Naive thymus-derived CD4-positive, alpha-beta T cell (primary cell): ENCODE measurements around the gene PITPNC1. TPM values are rescaled to one million over a fixed set of nuclear protein-coding genes. Genes with fewer than 3 reads are reported as not detected.
"Not testable (repeated sequence)": the region's sequence is repeated elsewhere in the genome, so short reads cannot be mapped to it uniquely, and the experiment has no call there.

Experiments used
- ATAC-seq: fragments of 150-1000 bp; cut with Tn5 transposase; 2 replicates; pipeline ENCODE4 v1.10.0; 2021; ENCODE audit warnings: mild to moderate bottlenecking, moderate library complexity
- CTCF ChIA-PET: fragments of 350-600 bp; sonication (Branson Sonifier 250); formaldehyde crosslinking; loops from one replicate; lab custom pipeline; 2021; ENCODE audit warnings: antibody characterized with exemption; lab: Charles Lee
- POLR2A ChIA-PET: fragments of 350-600 bp; sonication (Branson Sonifier 250); formaldehyde crosslinking; loops from one replicate; lab custom pipeline; 2021; ENCODE audit warnings: antibody characterized with exemption, inconsistent platforms; lab: Charles Lee
- DNase-seq, 9 donors: peaks; one replicate each; pipeline versions ENCODE4 v3.0.0 to v3.0.0-alpha.2; 2020 to 2022; ENCODE audit warnings: mixed read lengths in 1 of 9
- H3K27ac ChIP-seq: one replicate; pipeline ENCODE4 v1.7.0; 2013; ENCODE audit warnings: mild to moderate bottlenecking, low read depth, low read length, moderate library complexity
- H3K27me3 ChIP-seq, 2 donors: one replicate each; pipeline ENCODE4 v1.7.0; 2013; ENCODE audit warnings: low read length in 2 of 2, mild to moderate bottlenecking in 2 of 2, moderate library complexity in 2 of 2; ENCODE audit not compliant: control insufficient read depth in 2 of 2, insufficient read depth in 2 of 2
- H3K36me3 ChIP-seq, 3 experiments: 1 replicate in 2 of 3; 2 replicates in 1 of 3; pipeline ENCODE4 v1.7.0; 2013; ENCODE audit warnings: low read length in 3 of 3, mild to moderate bottlenecking in 3 of 3, moderate library complexity in 1 of 3; ENCODE audit not compliant: insufficient read depth in 3 of 3, control insufficient read depth in 2 of 3
- H3K4me1 ChIP-seq, 2 donors: one replicate each; pipeline ENCODE4 v1.7.0; 2013; ENCODE audit warnings: low read length in 2 of 2, mild to moderate bottlenecking in 2 of 2, moderate library complexity in 1 of 2; ENCODE audit not compliant: control insufficient read depth in 2 of 2, insufficient read depth in 2 of 2
- H3K4me3 ChIP-seq: 2 replicates; pipeline ENCODE4 v1.7.0; 2013; ENCODE audit warnings: mild to moderate bottlenecking, low read length
- H3K9me3 ChIP-seq, 3 experiments: 1 replicate in 2 of 3; 2 replicates in 1 of 3; pipeline ENCODE4 v1.7.0; 2013; ENCODE audit warnings: low read length in 3 of 3; ENCODE audit not compliant: control insufficient read depth in 2 of 3
- H3K27ac Mint-ChIP-seq, 9 donors: one replicate each; pipeline ENCODE4 v1.8.0; 2020 to 2022; ENCODE audit warnings: mixed read lengths in 9 of 9, mild to moderate bottlenecking in 8 of 9, moderate library complexity in 5 of 9, inconsistent platforms in 2 of 9
- H3K27me3 Mint-ChIP-seq, 5 donors: one replicate each; pipeline ENCODE4 v1.8.0; 2021 to 2022; ENCODE audit warnings: mixed read lengths in 5 of 5, mild to moderate bottlenecking in 1 of 5
- H3K36me3 Mint-ChIP-seq, 5 donors: one replicate each; pipeline ENCODE4 v1.8.0; 2020 to 2022; ENCODE audit warnings: mixed read lengths in 5 of 5, mild to moderate bottlenecking in 3 of 5, inconsistent platforms in 1 of 5
- H3K4me1 Mint-ChIP-seq, 7 donors: one replicate each; pipeline ENCODE4 v1.8.0; 2020 to 2022; ENCODE audit warnings: mixed read lengths in 7 of 7, mild to moderate bottlenecking in 3 of 7, inconsistent platforms in 1 of 7
- H3K4me3 Mint-ChIP-seq, 10 donors: one replicate each; pipeline ENCODE4 v1.8.0; 2020 to 2022; ENCODE audit warnings: mild to moderate bottlenecking in 10 of 10, mixed read lengths in 10 of 10, moderate library complexity in 6 of 10, inconsistent platforms in 2 of 10
- H3K9me3 Mint-ChIP-seq, 11 donors: one replicate each; pipeline ENCODE4 v1.8.0; 2020 to 2022; ENCODE audit warnings: mixed read lengths in 11 of 11, mild to moderate bottlenecking in 4 of 11, inconsistent platforms in 1 of 11, moderate library complexity in 1 of 11
- intact Hi-C, 2 donors: fragments of 100-400 bp; cut with micrococcal nuclease; formaldehyde crosslinking; loops; one replicate each; pipeline ENCODE4 v1.15.1; 2023
- polyA plus RNA-seq, 2 donors: library from polyadenylated mRNA; unstranded; fragments of 300-500 nt; fragmentation: Illumina TruSeq; gene quantifications; one replicate each; pipeline ENCODE4 v1.2.3, GENCODE V29; 2021
- total RNA-seq, 6 experiments: library from RNA in 5 of 6; stranded (reverse) in 5 of 6; gene quantifications; 1 replicate in 5 of 6; 2 replicates in 1 of 6; pipeline ENCODE4 v1.2.3 and lab custom pipeline; 2021 to 2026

The PITPNC1 gene
- total and polyA plus RNA-seq, 7 experiments from 2014 or later, result 53.1 to 148 (median 102) TPM

- H3K4me3 Mint-ChIP-seq, result no peak overlapping the region
- H3K36me3 ChIP-seq, result peaks cover 0 to 60% (median 7%) of the 10 kb centered on the region in 3 experiments
- H3K4me1 Mint-ChIP-seq, result peaks cover 0 to 12% (median 6%) of the 10 kb centered on the region in 7 donors
- no peaks in the 10 kb centered on the region for H3K4me1 ChIP-seq
- no peaks in the 10 kb centered on the region for H3K9me3 ChIP-seq
- CTCF ChIA-PET, result no interaction called here
- H3K4me3 ChIP-seq, result no peak overlapping the region
- no peaks in the 10 kb centered on the region for H3K27me3 Mint-ChIP-seq
- ATAC-seq (no peak), DNase-seq (no peak)
- no peaks in the 10 kb centered on the region for H3K27me3 ChIP-seq
- H3K9me3 Mint-ChIP-seq, result no peaks in the 10 kb centered on the region
- intact Hi-C loops, result no loop called here
- H3K27ac ChIP-seq, result no peak overlapping the region
- H3K36me3 Mint-ChIP-seq, result peaks cover 0 to 38% (median 10%) of the 10 kb centered on the region in 5 donors
- H3K27ac Mint-ChIP-seq, result peak overlapping the region in 6 of 9 donors; percentile 4 to 83 (median 64)
- POLR2A ChIA-PET, result no interaction called here
These were observed 261.8 kb downstream of the PITPNC1 start for GRCh38 chr17:67638871-67639270.

DNA sequence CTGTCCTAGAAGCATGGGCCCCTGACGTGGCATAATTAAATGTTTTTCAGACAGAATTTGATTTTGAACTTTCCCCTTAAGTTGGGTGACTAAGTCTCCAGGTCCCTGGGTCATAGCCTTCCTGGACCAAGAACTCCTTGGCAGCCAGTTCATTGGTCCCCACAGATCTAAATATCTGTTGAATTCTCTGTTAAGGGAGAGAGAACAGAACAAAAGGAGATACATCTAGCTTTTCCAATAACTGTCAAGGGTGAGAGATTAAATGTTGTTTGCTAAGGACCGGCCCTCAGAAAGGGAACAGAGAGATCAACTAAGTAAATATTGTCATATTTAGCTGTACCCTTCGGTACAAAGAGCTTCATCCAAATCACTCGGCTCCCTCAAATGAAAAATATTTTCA, 262.5 kb downstream of the PITPNC1 start:
- no peaks in the 10 kb centered on the region for H3K27me3 Mint-ChIP-seq
- H3K4me1 Mint-ChIP-seq, result peaks cover 0 to 8% (median 4%) of the 10 kb centered on the region in 7 donors
- no peak for DNase-seq
- H3K9me3 Mint-ChIP-seq, result no peaks in the 10 kb centered on the region
- H3K4me3 ChIP-seq, result no peak overlapping the region
- no peaks in the 10 kb centered on the region for H3K4me1 ChIP-seq
- ATAC-seq, result no peak
- ChIA-PET CTCF (no interaction called here), POLR2A (no interaction called here)
- H3K9me3 ChIP-seq, result no peaks in the 10 kb centered on the region
- peaks cover 0 to 36% (median 6%) of the 10 kb centered on the region in 5 donors for H3K36me3 Mint-ChIP-seq
- peak overlapping the region in 2 of 9 donors; percentile 6 to 36 for H3K27ac Mint-ChIP-seq
- no peak overlapping the region for H3K27ac ChIP-seq
- H3K27me3 ChIP-seq, result no peaks in the 10 kb centered on the region
- no peak overlapping the region for H3K4me3 Mint-ChIP-seq
- H3K36me3 ChIP-seq, result peaks cover 2 to 56% (median 7%) of the 10 kb centered on the region in 3 experiments
- intact Hi-C loops, result no loop called here

DNA sequence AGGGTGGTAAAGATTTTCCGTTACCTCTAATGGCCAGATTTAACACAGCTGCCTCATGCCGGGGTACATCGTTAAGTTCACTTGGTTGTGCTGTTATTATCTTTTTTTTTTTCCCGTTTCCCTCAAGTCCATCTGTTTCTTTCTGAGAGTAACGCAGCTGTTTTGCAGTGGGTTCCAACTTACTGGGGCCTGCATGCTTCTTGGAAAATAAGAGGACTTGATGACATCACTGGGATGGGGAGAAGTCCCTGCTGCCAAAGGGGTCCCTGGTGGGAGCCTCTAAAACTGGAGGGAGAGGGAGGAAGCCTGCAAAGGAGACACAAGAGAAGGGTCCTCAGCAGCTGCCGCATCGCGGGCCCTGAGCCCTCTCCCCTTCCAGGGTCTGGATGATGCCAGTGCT, 262.9 kb downstream of the PITPNC1 start:
- Mint-ChIP-seq H3K9me3 (no peaks in the 10 kb centered on the region), H3K36me3 (peaks cover 0 to 36% (median 6%) of the 10 kb centered on the region in 5 donors), H3K27me3 (no peaks in the 10 kb centered on the region), H3K4me3 (no peak overlapping the region), H3K4me1 (peaks cover 0 to 7% (median 4%) of the 10 kb centered on the region in 7 donors), H3K27ac (no peak overlapping the region)
- Histone ChIP-seq H3K27ac (no peak overlapping the region), H3K9me3 (no peaks in the 10 kb centered on the region), H3K36me3 (peaks cover 2 to 57% (median 7%) of the 10 kb centered on the region in 3 experiments), H3K4me1 (no peaks in the 10 kb centered on the region), H3K27me3 (no peaks in the 10 kb centered on the region), H3K4me3 (no peak overlapping the region)
- ChIA-PET POLR2A (no interaction called here), CTCF (no interaction called here)
- DNase-seq, result no peak
- intact Hi-C loops, result no loop called here
- ATAC-seq, result no peak

GRCh38 chr17:67642488-67642887, 265.4 kb downstream of the PITPNC1 start:
- H3K9me3 ChIP-seq, result no peaks in the 10 kb centered on the region
- Mint-ChIP-seq H3K4me1 (peaks cover 0 to 5% (median 0%) of the 10 kb centered on the region in 7 donors), H3K9me3 (no peaks in the 10 kb centered on the region), H3K4me3 (no peak overlapping the region), H3K27me3 (no peaks in the 10 kb centered on the region), H3K36me3 (peaks cover 0 to 24% (median 0%) of the 10 kb centered on the region in 5 donors), H3K27ac (peak overlapping the region in 3 of 9 donors; percentile 2 to 64 (median 50))
- POLR2A ChIA-PET, result no interaction called here
- H3K27ac ChIP-seq, result no peak overlapping the region
- CTCF ChIA-PET, result no interaction called here
- H3K4me1 ChIP-seq, result peaks cover 0 to 3% of the 10 kb centered on the region in 2 donors
- intact Hi-C loops, result no loop called here
- H3K36me3 ChIP-seq, result peaks cover 1 to 46% (median 2%) of the 10 kb centered on the region in 3 experiments
- no peak for ATAC-seq
- no peak for DNase-seq
- no peak overlapping the region for H3K4me3 ChIP-seq
- H3K27me3 ChIP-seq, result no peaks in the 10 kb centered on the region

DNA sequence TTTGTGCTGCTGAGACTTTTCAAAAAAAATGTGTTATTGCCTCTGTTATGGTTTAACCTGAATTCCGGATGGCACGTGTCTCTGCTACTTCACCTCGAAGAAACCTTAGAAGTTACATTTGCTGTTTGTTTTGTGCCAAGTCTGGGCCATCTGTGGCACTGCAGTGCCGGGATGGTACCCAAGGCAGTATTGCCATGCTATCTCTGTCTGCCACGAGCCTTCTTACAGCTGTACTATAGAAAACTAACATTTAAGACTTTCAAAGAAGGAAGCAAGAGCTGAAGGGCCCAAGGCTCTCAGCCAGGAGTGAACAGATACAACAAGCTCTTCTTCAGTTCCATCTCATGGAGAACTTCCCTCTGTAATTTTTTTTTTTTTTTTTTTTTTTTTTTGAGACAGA, 267.0 kb downstream of the PITPNC1 start:
- Histone ChIP-seq H3K27ac (no peak overlapping the region), H3K36me3 (peaks cover 0 to 44% (median 2%) of the 10 kb centered on the region in 3 experiments), H3K4me1 (peaks cover 0 to 3% of the 10 kb centered on the region in 2 donors), H3K9me3 (no peaks in the 10 kb centered on the region), H3K27me3 (no peaks in the 10 kb centered on the region), H3K4me3 (no peak overlapping the region)
- H3K27me3 Mint-ChIP-seq, result no peaks in the 10 kb centered on the region
- peak overlapping the region in 3 of 9 donors; percentile 25 to 70 (median 33) for H3K27ac Mint-ChIP-seq
- CTCF ChIA-PET, result no interaction called here
- POLR2A ChIA-PET, result interaction anchor here (0.6 kb wide), 1 partner anchor 1191 kb away, joined by 3 read pairs; no protein-coding TSS in a partner anchor
- H3K4me1 Mint-ChIP-seq, result peaks cover 0 to 15% (median 0%) of the 10 kb centered on the region in 7 donors
- no peaks in the 10 kb centered on the region for H3K9me3 Mint-ChIP-seq
- peaks cover 0 to 19% (median 0%) of the 10 kb centered on the region in 5 donors for H3K36me3 Mint-ChIP-seq
- DNase-seq (no peak), ATAC-seq (no peak)
- no peak overlapping the region for H3K4me3 Mint-ChIP-seq
- intact Hi-C loops, result no loop called here

DNA sequence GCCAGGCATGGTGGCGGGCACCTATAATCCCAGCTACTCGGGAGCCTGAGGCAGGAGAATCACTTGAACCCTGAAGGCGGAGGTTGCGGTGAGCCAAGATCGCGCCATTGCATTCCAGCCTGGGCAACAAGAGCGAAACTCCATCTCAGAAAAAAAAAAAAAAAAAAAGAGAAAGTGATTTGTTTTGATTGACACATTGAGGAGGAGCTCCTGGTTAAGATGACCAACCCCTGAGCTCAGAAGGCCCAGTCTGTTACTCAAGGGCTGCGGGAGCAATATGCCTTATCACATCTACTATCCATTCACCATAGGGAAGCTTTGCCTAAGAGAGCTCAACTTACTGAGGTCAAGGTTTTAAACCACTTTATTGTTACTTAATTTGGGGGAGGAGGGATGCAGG, 268.1 kb downstream of the PITPNC1 start:
- H3K27ac ChIP-seq, POLR2A ChIA-PET, H3K4me3 Mint-ChIP-seq, H3K27me3 ChIP-seq, ATAC-seq, H3K9me3 Mint-ChIP-seq, intact Hi-C loops, DNase-seq, H3K4me3 ChIP-seq, H3K9me3 ChIP-seq, H3K27me3 Mint-ChIP-seq, CTCF ChIA-PET, H3K4me1 ChIP-seq: not testable (repeated sequence)
- H3K36me3 ChIP-seq, result peaks cover 0 to 44% (median 2%) of the 10 kb centered on the region in 3 experiments
- peaks cover 0 to 15% (median 0%) of the 10 kb centered on the region in 7 donors for H3K4me1 Mint-ChIP-seq
- H3K36me3 Mint-ChIP-seq, result peaks cover 0 to 16% (median 0%) of the 10 kb centered on the region in 5 donors
- H3K27ac Mint-ChIP-seq, result peak overlapping the region in 1 of 9 donors; percentile 13

- ChIA-PET CTCF (no interaction called here), POLR2A (no interaction called here)
- no peaks in the 10 kb centered on the region for H3K27me3 ChIP-seq
- H3K9me3 ChIP-seq, result no peaks in the 10 kb centered on the region
- no peak overlapping the region for H3K4me3 ChIP-seq
- Mint-ChIP-seq H3K27me3 (no peaks in the 10 kb centered on the region), H3K27ac (no peak overlapping the region), H3K4me1 (peaks cover 0 to 11% (median 0%) of the 10 kb centered on the region in 7 donors), H3K36me3 (peaks cover 0 to 15% (median 1%) of the 10 kb centered on the region in 5 donors), H3K4me3 (no peak overlapping the region), H3K9me3 (no peaks in the 10 kb centered on the region)
- no peak overlapping the region for H3K27ac ChIP-seq
- no peak for DNase-seq
- no peak for ATAC-seq
- intact Hi-C loops, result no loop called here
- H3K36me3 ChIP-seq, result peaks cover 0 to 46% (median 2%) of the 10 kb centered on the region in 3 experiments
- H3K4me1 ChIP-seq, result peaks cover 0 to 3% of the 10 kb centered on the region in 2 donors
These were observed 269.4 kb downstream of the PITPNC1 start for GRCh38 chr17:67646472-67646871.
